HG03097 (cell line): Measurements from ENCODE around the gene PGAP3.
A peak's percentile ranks its signal among the peaks of the same experiment; 100 is the strongest.
"Not testable (repeated sequence)": the region's sequence is repeated elsewhere in the genome, so short reads cannot be mapped to it uniquely, and the experiment has no call there.

Source experiments
- ATAC-seq: cut with Tn5 transposase; IDR thresholded peaks from one replicate; pipeline ENCODE4 v1.9.1; 2021; ENCODE audit not compliant: unreplicated experiment, low FRiP score

PGAP3 gene, protein sequence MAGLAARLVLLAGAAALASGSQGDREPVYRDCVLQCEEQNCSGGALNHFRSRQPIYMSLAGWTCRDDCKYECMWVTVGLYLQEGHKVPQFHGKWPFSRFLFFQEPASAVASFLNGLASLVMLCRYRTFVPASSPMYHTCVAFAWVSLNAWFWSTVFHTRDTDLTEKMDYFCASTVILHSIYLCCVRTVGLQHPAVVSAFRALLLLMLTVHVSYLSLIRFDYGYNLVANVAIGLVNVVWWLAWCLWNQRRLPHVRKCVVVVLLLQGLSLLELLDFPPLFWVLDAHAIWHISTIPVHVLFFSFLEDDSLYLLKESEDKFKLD

DNA sequence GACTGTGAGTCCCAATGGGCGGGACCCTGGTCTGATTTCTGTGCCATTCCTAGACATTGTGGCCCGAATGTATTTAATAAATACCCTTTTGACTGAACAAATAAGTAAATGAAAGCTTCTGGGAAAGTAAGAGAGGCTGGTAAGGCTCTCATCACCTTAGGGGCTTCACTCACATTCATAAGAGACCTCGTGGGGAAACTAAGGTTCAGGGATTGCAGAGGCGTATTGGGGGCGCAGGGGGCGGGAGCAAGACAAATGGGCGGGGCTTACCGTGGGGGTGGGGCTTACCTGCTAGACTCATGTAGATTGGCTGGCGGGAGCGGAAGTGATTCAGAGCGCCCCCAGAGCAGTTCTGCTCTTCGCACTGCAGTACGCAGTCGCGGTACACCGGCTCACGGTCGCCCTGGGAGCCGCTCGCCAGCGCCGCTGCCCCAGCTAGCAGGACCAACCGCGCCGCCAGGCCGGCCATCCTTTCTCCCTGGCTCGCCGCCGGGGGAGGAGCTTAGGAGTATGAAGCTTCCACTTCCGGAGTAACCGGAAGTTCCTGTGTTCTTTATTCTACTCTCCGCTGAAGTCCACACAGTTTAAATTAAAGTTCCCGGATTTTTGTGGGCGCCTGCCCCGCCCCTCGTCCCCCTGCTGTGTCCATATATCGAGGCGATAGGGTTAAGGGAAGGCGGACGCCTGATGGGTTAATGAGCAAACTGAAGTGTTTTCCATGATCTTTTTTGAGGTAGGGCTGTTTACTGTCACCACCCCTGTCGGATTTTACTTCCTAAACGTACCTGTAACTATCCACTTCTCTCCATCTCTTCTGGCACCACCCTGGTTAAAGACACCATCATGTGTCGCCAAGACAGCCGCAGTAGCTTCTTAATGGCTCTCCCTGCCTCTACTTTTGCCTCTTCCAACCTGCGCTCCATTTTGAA, at the start of gene PGAP3:
Gene PGAP3 (minus strand): TSS at position 512 of the 929 bp plus-strand sequence. CDS start 43 bp downstream, at position 469.
- peak; percentile 83 for ATAC-seq

DNA sequence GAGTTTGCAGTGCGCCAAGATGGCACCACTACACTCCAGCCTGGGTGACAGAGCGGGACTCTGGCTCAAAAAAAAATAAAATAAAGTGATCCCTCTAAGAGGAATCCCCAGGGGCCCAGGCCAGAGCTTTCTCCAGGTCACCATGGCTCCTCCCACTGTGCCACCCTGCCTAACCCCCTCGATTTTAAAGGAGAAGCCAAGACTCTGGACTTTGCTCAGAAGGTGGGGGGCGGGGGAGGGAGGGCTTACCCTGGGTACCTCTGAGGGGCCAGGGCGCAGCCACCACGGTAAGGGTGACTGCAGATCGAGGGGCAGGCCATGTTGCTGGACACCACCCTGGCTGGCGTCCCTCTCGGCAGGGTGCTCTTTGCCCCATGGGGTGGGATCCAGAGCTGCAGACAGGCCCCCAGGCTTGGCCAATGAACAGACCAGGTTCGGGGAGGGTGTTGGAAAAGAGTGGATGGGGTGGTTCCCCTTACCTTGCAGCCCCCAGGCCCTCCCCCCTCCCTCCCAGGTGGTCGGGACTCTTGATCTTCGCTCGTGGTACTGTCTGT, 49.4 kb upstream of the PGAP3 start:
- ATAC-seq: no peak

GRCh38 chr17:39736319-39737165, 48.7 kb upstream of the PGAP3 start:
- ATAC-seq: no peak

- ATAC-seq: no peak
Measured at GRCh38 chr17:39735882-39736281, 48.0 kb upstream of the PGAP3 start.

DNA sequence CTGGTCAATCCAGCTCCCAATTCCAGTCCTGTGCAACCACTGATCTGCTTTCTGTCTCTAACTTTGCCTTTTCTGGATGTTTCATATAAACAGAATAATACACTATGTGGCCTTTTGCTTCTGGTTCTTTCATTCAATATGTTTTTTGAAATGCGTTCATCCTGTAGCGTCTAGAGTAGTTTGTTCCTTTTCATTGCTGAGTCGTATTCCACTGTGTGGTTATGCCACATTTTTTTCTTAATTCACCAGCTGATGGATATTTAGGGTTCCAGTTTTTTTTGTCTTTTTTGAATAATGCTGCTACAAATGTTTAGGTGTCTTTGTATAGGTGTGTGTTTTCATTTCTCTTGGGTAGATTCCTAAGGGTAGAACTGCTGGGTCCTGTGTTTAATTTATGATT, 44.7 kb upstream of the PGAP3 start:
- no peak for ATAC-seq

GRCh38 chr17:39730095-39730921, 42.5 kb upstream of the PGAP3 start, which contains the start of gene MIEN1:
Gene MIEN1 (minus strand): TSS chr17:39730532. CDS start chr17:39730495, 37 bp downstream.
- ATAC-seq: peak; percentile 88

DNA sequence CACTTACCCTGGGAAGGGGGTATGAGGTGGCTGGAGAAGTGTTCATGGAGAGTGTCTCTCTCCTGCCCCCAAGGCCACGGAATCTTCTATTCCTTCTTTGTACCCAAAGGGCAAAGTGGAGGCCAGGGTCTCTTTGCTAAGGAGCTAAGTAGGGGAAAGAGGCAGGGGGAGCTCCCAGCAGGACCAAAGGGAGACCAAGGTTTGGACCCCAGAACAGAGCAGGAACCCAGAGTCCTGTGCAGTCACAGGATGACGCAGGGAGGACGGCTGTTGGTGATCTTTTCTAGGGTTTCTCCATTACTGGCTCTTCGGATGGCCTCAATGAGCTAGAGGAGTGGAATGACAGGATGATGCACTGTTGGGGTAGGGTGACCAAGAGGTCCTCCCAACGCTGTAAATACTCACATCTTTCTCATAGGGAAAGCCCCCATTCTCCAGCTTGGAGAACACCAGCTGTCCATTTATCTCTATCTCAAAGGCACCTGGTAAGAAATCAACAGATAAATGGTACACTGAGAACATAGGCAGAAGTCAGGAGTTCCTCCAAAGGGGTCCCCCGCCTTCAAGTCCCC, 41.5 kb upstream of the PGAP3 start:
- ATAC-seq: no peak

- no peak for ATAC-seq
Measured at GRCh38 chr17:39727556-39727955, 39.7 kb upstream of the PGAP3 start.

- ATAC-seq: no peak
Measured at GRCh38 chr17:39726617-39727016, 38.8 kb upstream of the PGAP3 start.

DNA sequence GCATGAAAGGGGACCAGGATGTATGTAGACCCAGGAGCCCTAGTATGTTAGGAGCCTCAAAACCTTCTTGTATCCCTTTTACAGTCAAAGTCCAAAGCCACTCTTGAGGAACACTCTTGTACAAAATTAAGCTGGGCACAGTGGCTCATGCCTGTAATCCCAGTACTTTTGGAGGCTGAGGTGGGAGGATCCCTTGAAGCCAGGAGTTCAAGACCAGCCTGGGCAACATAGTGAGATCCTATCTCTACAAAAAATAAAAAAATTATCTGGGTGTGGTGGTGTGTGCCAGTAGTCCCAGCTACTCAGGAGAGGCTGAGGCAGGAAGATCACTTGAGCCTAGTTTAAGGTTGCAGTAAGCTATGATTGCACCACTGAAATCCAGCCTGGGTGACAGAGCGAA, 38.1 kb upstream of the PGAP3 start:
- ATAC-seq: not testable (repeated sequence)

DNA sequence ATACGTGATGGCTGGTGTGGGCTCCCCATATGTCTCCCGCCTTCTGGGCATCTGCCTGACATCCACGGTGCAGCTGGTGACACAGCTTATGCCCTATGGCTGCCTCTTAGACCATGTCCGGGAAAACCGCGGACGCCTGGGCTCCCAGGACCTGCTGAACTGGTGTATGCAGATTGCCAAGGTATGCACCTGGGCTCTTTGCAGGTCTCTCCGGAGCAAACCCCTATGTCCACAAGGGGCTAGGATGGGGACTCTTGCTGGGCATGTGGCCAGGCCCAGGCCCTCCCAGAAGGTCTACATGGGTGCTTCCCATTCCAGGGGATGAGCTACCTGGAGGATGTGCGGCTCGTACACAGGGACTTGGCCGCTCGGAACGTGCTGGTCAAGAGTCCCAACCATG, 36.9 kb upstream of the PGAP3 start:
- ATAC-seq: no peak

GRCh38 chr17:39722965-39723848, 35.4 kb upstream of the PGAP3 start:
- ATAC-seq: no peak

GRCh38 chr17:39722104-39722503, 34.2 kb upstream of the PGAP3 start:
- no peak for ATAC-seq

DNA sequence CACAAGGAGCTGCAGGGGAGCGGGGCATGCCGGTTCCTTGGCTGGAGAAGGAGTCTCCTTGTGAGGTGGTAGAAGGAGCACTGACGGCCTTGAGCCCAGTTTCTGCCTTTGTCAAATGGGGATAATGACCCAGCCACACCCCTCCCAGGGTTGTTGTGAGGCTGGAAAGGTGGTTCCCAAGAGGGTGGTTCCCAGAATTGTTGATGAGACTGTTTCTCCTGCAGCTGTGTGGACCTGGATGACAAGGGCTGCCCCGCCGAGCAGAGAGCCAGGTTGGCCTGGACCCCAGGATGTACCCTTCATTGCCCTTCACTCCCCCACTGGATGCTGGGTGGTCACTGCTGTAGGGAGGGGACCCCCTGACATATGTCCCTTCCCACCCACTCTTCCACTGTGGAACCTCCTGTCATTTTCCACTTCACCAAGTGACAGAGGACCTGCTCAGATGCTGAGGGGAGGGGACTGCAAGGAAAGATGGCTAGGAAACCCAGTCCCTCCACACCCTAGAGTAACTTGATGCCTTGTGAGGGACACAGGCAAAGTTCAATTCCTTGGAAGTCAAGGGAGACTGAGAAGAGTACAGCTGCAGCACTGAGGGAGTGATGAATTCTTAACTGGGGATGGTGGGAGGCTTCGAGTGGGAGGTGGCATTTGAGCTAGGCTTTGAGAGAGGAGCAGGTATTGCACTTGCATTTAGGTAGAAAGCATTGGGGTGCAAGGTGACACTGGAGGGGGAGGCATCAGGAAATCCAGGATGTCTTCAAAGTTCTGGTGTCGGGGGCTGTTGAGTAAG, 31.9 kb upstream of the PGAP3 start:
- ATAC-seq: no peak

DNA sequence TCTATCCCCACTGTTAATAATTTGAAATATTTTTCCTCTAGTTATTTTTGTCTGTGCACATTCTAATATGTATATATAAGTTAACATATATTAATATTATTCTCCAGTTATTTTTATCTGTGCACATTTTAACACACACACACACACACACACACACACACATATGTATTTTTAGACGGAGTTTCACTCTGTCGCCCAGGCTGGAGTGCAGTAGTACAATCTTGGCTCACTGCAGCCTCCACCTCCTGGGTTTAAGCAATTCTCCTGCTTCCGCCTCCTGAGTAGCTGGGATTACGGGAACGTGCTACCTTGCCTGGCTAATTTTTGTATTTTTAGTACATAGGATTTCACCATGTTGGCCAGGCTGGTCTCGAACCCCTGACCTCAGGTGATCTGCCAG, 29.8 kb upstream of the PGAP3 start:
- ATAC-seq: no peak

DNA sequence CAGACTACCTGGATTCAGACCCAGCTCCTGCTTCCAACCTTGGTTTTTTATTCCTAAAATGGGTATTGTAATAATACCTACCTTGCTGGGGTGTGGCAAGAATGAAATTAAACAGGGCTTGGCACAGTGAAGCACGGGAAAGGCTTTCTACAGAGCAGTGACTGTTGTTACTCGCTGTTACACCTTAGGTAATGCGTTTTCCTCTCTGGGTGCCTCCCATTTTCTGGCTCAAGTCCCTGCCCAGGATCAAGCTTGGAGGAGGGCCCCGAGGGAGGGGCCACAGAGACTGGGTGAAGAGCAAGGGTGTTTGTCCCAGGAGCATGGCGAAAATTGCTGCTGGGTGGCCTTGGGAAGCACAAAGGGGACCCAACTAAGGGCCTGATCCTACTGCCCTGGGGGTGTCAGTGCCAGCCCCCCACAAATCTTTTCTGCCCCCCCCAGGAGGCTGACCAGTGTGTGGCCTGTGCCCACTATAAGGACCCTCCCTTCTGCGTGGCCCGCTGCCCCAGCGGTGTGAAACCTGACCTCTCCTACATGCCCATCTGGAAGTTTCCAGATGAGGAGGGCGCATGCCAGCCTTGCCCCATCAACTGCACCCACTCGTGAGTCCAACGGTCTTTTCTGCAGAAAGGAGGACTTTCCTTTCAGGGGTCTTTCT, 29.2 kb upstream of the PGAP3 start:
- ATAC-seq: no peak
